CD4-positive, alpha-beta T cell treated with Interleukin-17A for 1 hour (primary cell): ENCODE data around the gene ANKRD11.
"Not testable (repeated sequence)": the region's sequence is repeated elsewhere in the genome, so short reads cannot be mapped to it uniquely, and the experiment has no call there.

Experiments used
- DNase-seq: peaks from one replicate; pipeline ENCODE4 v3.0.0-alpha.2; 2020

Gene ANKRD11

GRCh38 chr16:89423681-89424260, 66.6 kb downstream of the ANKRD11 start:
- DNase-seq, result no peak

DNA sequence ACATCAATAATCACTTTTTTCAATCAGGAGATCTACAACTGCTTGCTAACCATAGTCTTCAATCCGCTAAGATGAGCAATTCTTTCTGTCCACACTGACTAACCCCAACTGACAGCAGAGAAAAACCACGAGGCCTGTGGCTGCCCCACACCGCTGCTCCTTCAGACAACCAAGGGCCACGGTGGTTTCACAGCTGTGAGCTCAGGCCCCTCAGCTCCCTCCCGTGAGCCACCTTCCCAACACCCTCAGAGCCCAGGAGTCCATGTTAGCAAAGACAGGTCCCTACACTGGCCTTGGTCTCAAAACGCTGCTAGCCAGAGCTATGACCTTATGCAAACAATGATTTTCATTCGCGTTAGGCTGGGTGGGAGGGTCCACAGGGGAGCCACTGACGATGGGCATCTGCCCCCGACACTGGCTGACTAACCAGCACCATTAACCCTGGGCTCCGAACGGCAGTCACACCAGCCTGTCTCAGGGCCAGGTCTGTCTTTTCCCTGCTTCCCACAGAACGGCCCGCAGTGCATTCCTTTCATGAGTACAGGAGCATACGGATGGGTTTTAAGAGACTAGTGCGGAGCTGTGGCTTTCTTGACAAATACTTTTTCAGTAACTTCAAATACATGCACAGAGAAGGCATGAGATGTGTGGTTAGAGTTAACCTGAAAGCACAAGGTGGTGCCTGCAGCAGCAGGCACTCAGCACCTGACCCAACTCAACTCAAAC, 67.3 kb downstream of the ANKRD11 start:
- peak; percentile 56 for DNase-seq

DNA sequence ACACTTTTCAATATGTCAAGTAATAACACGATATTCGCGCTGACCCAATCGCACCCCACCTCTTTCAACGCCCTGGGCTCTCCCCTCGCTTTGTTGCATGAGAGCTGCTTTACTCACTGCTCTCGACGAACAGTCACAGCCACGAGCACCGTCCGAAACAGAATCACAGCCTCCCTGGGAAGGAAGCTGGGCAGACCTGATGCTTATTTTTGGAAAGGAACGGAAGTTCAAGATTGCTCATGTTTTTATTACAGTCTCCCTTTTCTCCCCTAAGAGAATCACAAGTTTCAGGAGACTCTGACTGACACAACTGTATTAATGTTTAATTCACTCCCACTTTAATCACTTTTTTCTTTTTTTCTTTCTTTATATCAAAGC, 67.8 kb downstream of the ANKRD11 start:
- no peak for DNase-seq

GRCh38 chr16:89421300-89421699, 69.1 kb downstream of the ANKRD11 start:
- not testable (repeated sequence) for DNase-seq

DNA sequence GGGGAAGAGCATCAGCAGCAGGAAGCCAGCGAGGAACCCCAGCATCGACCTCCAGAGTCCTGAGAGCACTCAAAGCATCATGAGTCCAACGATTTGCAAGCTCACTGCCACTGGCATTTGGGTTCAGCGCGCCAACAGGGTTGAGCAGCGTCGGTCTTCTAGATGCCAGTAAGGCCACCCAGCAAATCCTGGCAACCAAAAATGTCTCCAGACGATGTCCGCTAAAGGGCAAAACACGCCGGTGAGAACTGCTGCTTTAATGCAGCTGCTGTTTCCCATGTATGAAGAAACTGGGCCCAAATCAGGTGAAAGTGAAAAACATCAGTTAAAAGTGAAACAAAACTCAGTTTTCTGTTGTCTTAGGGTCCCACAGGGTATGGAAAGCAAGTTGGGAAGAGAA, 70.2 kb downstream of the ANKRD11 start:
- no peak for DNase-seq

DNA sequence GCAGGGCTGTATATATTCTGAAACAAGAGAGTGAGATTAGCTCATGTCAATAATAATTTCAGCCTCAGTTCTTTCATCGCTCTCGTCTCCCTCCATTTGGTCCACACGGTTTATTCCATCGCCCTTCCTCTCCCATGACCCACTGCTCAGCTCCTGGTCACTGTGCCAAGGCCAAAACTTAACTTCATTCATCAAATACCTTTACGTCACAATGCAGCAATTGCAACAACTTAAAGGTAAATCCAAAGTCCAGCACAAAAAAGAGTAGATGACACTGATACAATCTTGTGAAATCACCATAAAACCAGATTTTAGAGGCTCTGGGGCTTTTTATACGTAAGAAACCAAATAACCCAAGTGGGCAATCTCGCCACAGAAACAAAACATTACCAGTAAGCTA, 72.0 kb downstream of the ANKRD11 start:
- no peak for DNase-seq

DNA sequence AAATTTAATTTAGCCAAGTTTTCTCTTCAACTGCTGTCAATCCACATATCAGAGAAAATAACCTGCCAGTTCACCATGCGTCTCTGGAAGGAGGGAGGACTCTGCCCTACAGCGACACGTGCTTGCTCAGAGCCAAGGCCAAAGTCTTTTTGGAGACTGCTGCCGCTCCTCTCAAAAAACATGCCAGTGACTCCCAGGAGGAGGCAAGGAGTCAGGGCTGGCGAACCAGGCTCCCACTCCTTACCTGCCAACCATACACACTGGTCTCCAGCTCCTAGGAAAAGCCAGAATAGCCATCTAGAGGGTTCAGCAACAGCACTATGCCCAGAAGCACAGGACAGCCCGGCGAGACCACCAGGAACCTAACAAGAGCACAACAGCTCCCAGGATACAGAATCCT, 73.0 kb downstream of the ANKRD11 start:
- no peak for DNase-seq

DNA sequence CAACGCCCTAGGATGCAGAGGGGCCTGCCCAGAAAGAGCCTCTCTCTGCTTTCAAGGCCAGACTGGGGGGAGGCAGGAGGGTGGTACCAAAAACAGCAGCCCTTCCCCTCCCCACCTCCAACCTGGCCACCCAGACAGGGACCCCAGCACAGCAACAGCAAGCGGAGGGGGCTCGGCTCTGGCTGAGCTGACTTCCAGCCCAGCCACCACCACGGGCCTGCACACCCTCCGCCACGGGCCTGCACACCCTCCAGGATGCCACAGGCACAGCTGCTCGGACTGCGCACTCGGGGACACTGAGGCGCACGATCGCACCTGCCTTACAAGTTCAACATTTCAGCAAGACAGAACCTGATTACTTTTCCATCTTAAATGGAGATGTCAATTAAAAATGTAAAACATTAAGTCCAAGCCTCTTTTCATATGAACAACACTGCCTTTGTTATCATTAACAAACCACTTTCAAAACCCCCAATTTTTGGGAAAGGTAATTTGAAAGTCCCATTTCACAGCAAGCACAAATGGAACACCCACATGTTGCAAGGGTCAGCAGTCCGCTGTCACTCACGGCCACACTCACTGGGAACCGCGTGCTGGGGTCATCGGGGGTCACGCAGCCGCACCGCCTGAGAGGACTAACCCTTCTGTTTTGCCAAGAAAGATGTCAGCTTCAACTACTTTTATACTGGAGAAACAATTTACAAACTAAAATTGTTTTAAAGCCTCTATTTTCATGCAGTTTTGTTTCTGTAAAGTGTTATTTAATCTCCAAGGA, 76.4 kb downstream of the ANKRD11 start:
- DNase-seq, result no peak

DNA sequence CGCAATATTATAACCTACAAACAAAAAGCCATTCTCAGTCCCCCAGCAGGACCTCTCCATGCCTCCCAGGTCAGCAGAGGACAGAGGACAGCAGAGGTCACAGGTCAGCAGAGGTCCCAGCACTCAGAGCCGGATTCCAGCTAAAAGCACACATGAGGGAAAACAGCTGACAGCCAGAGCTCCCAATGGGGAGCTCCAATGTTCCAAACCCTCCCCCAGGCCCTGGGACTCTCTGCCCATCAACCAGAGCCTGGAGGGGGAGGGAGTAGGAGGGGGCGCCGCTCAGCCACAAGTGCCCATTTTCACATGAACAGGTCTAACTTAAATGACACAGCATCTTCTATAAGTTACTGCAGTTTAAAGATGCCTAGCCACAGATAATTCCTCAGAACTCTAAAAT, 77.5 kb downstream of the ANKRD11 start:
- DNase-seq, result no peak

- DNase-seq, result no peak
Measured at GRCh38 chr16:89411335-89411850, 79.0 kb downstream of the ANKRD11 start.

GRCh38 chr16:89410794-89411309, 79.5 kb downstream of the ANKRD11 start:
- peak; percentile 14 for DNase-seq

DNA sequence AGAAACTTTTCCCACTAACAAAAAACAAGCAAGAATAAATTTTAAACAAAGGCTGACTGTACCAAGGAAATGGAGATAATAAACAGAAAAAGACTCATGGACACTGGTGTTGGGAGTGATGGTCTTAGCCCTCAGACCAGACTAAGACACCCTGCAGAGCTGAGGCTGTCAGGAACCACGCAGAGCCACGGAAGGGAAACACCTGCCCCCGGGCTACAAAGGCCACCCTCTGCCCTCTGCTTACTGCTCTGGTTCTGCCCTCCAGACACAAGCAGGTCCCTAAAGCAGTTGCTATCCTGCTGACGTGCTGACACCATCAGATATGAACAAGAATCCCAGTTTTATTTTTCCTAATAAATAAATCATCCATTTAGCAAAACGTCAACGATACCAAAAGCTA, 80.0 kb downstream of the ANKRD11 start:
- DNase-seq, result no peak

GRCh38 chr16:89409161-89409711, 81.1 kb downstream of the ANKRD11 start:
- peak; percentile 81 for DNase-seq

DNA sequence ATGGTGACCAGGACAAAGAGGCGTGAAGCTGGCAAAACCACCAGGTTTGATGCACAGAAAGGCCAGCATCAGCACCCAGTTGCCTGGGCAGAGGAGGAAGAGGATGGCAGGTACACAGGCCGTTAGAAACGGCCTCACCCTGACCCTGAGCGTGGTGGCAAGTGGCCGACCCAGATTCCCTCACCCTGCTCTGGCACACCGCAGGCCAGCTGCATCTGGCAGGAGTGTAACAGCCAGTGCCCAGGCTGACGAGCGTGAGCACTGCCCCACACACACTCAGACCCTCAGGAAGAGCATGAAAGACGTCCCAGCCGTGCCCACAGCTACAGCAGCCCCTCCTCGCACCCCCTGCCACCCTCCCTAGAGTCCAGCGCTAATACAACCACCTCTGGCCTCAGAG, 82.0 kb downstream of the ANKRD11 start:
- no peak for DNase-seq

GRCh38 chr16:89407925-89408300, 82.4 kb downstream of the ANKRD11 start:
- DNase-seq, result no peak

- peak; percentile 34 for DNase-seq
Measured at GRCh38 chr16:89407282-89407924, 83.0 kb downstream of the ANKRD11 start.

DNA sequence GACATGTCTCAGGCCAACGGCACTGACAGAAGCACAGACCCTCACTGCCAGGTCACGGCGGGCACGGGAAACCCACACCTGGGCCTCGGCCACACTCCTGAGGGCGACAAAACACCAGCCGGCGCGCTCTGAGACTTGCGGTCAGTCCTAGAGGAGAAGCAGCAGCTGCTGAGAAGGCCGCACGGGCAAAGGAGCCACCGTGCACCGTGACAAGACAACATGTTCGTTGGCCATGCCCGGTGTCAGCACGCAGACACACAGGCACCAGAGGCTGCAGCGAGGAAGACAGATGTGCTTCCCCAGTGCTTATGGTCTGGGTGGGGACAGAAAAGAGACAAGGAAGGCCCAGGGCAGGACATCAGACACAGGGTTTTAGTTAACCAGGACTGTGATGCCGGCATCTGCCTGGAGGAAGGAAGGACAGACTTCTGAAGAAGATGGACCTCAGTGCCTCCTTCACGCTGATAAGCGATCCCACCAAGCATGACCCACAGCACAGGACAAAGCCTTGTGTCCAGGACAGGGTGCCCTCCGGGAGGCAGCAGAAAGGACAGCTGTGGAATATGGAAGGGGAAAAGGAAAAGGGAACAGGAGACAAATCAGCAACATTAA, 84.0 kb downstream of the ANKRD11 start:
- no peak for DNase-seq

DNA sequence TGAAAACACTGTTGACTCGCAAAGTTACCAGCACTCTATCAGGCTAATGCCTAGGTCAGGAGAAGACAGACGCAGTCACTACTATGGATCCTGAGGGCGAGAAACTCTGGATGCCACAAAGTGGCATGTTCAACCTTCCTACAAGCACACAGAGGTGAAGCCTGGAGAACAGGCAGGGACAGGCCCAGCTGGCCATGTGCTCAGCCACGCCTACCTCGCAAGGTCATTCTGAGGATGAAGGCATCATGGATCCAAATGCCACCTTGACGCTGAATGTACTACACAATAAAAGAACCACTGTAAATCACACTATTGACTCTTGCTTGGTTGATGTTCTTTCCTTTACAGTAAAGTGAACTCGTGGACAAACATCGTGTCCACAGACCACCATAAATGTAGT, 85.8 kb downstream of the ANKRD11 start:
- DNase-seq, result no peak

DNA sequence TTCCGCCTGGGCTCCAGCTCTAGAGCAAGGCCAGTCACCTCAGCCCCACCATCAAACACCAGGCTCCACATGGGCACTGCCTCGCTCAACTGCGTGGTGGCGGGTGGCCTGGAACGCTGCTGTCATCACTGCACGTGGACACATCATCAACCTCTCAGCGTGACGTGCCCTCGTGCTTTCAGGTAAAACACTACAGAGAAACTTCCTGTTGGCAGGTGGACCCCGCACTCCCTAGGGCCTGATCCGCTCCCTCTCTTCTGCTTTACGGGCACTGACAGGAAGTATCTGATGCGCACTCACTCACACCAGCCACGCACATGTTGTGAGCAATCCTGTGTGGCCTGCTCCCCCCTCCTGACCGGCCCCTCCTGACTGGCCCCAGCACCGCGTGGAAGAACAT, 87.4 kb downstream of the ANKRD11 start:
- DNase-seq, result peak; percentile 20

DNA sequence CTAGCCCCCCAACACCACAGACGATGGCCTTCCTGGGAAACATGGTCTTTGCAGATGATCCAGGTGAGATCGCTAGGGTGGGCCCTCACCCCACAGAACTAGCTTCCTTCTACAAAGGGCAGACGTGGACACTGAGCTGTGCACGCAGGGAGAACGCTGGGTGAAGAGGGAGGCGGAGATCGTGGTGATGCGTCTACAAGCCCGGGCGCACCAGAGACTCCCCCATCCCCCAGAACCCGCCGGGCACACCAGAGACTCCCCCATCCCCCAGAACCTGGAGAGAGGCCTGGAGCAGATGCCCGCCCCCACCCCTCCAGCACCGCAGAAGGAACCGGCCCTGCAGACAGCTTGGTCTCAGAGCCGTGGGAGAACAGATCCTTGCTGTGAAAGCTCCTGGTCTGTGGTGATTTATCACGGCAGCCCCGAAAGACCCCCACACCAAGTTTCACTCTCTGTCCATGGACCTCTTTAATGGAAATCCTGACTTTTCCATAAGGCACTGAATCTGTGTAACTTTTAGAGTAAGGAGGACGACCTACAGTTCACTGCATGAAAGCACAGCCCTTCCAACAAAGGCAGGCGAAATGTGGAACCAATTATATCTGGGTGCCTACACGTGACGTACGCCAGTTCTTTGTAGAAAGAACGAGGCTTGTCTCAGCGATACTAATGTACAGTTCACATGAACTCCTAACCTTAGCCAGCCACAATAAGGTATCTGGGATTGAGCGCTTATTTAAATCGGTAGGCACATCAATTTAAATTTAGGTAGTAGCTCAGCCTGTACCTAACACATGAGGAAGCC, 88.5 kb downstream of the ANKRD11 start:
- DNase-seq, result no peak

DNA sequence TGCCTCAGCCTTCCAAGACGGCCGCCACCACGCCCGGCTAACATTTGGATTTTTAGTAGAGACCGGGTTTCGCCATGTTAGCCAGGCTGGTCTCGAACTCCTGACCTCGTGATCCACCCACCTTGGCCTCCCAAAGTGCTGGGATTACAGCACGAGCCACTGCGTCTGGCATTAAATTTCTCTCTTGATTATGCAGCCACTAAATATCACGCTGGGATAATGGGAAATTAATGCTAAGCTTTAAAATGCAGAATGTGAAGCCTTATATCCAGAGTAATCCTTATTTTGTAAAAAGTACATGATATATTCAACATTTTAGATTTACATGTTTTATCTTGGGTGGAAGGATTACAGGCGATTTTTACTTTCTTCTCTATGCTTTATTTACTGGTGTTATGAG, 89.2 kb downstream of the ANKRD11 start:
- DNase-seq, result no peak

GRCh38 chr16:89400740-89401139, 89.6 kb downstream of the ANKRD11 start:
- DNase-seq, result no peak
